OCI-LY7 (cell line): ENCODE measurements around the gene KCNMB2.

ENCODE experiments used
- EZH2phosphoT487 ChIP-seq: fragments of 200-600 bp; sonication (generic); IDR thresholded peaks from 2 replicates; pipeline ENCODE4 v1.6.1; 2018; ENCODE audit warnings: low read depth, borderline replicate concordance, mild to moderate bottlenecking, mixed run types, antibody characterized with exemption, low read length, moderate library complexity, mixed read lengths
- TF ChIP-seq, protein P1 (sequence below): fragments of 200-600 bp; sonication (generic); conservative IDR thresholded peaks from 2 replicates; pipeline ENCODE4 v1.5.1; 2014; ENCODE audit warnings: mild to moderate bottlenecking, antibody characterized with exemption, low read length, moderate library complexity, mixed read lengths

DNA sequence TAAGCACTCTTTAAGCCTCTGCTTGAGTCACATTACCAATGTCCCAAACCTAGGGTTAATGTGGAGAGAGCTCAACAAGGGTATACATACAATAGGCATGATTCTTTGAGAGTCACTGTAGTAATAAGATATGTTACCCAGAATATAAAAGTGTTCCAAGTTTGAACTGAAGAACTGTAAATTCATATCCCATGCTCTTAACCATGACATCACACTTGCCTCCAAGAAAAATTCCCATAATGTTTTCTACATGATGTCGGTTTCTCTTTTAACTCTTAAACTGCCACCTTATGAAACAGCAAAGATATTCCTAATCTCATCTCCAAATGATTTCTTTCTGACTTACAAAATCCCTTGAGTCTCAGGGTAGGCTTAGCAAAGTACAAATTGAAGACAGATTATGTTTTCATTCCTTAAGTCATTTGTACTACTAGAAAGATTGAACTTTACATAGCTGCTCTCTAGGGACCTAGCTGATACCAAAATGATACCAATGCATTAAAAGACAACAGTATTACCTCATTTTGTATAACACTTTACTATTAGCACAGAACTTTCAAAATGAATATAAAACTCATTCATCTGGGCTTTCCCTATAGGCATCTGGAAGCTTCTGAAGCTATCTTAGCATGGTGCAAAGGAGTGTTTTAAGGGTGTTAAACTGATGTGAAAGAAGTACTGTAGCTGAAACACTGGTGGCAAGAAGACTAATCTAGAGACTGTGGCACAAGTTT is 127.1 kb downstream of the KCNMB2 start:
- TF ChIP-seq, protein P1, sequence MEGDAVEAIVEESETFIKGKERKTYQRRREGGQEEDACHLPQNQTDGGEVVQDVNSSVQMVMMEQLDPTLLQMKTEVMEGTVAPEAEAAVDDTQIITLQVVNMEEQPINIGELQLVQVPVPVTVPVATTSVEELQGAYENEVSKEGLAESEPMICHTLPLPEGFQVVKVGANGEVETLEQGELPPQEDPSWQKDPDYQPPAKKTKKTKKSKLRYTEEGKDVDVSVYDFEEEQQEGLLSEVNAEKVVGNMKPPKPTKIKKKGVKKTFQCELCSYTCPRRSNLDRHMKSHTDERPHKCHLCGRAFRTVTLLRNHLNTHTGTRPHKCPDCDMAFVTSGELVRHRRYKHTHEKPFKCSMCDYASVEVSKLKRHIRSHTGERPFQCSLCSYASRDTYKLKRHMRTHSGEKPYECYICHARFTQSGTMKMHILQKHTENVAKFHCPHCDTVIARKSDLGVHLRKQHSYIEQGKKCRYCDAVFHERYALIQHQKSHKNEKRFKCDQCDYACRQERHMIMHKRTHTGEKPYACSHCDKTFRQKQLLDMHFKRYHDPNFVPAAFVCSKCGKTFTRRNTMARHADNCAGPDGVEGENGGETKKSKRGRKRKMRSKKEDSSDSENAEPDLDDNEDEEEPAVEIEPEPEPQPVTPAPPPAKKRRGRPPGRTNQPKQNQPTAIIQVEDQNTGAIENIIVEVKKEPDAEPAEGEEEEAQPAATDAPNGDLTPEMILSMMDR, result no peak
- TF ChIP-seq EZH2phosphoT487, result no peak
